ENCODE data around the gene IL34. TPM values are rescaled to one million over a fixed set of nuclear protein-coding genes. Genes with fewer than 3 reads are reported as not detected.

Gene IL34
- total and polyA plus RNA-seq, 2 of the 13 experiments (the other 11 are each of a cell fraction or from before 2014, with no cell fraction given): 1.2 to 1.3 TPM

- peak; percentile 56; the same call in 1 of the 2 replicates for TF ChIP-seq KDM2A (CRISPR knock-in tag; IDR thresholded peaks at IDR 0.05; ENCODE audit: borderline replicate concordance, low read depth)
- peak; percentile 95 for TF ChIP-seq AKAP8 (CRISPR knock-in tag; IDR thresholded peaks at IDR 0.05)
- TF ChIP-seq GATAD2A (CRISPR knock-in tag; IDR thresholded peaks at IDR 0.05): peak; percentile 96
- no peak for TF ChIP-seq CHD2 (IDR thresholded peaks at IDR 0.05; ENCODE audit: low read depth, low read length)
- TF ChIP-seq RBAK (CRISPR knock-in tag; IDR thresholded peaks at IDR 0.05): peak; percentile 81
- TF ChIP-seq NR2F2 (IDR thresholded peaks at IDR 0.05; ENCODE audit: borderline replicate concordance, low read depth): peak; percentile 70; the same call in 1 of the 2 replicates
- no peak for TF ChIP-seq TBP (CRISPR knock-in tag; IDR thresholded peaks at IDR 0.05)
- TF ChIP-seq CBX1 (IDR thresholded peaks at IDR 0.05; ENCODE audit: low read depth): no peak
- TF ChIP-seq ZNF646 (CRISPR knock-in tag; IDR thresholded peaks at IDR 0.05): no peak
- peak; percentile 54 for TF ChIP-seq GABPB1 (CRISPR knock-in tag; IDR thresholded peaks at IDR 0.05)
- TF ChIP-seq ZNF142 (CRISPR knock-in tag; IDR thresholded peaks at IDR 0.05): peak; percentile 44; the same call in 1 of the 2 replicates
- no peak for TF ChIP-seq PHB2 (IDR thresholded peaks at IDR 0.05; ENCODE audit: partially characterized antibody)
- 0 out of 2 replicates have a peak, but pooled peaks have one; percentile 73 for TF ChIP-seq ZNF20 (CRISPR knock-in tag; IDR thresholded peaks at IDR 0.05)
- TF ChIP-seq FOSL2 (CRISPR knock-in tag; IDR thresholded peaks at IDR 0.05): peak; percentile 60
Observed at GRCh38 chr16:70681382-70682238, 35.3 kb downstream of the IL34 start (continued).
